ENCODE data around the gene ADGRD1. TPM values are rescaled to one million over a fixed set of nuclear protein-coding genes. Genes with fewer than 3 reads are reported as not detected.

The ADGRD1 gene
- total RNA-seq, 1 experiment from 2014 or later = 0.89 TPM

DNA sequence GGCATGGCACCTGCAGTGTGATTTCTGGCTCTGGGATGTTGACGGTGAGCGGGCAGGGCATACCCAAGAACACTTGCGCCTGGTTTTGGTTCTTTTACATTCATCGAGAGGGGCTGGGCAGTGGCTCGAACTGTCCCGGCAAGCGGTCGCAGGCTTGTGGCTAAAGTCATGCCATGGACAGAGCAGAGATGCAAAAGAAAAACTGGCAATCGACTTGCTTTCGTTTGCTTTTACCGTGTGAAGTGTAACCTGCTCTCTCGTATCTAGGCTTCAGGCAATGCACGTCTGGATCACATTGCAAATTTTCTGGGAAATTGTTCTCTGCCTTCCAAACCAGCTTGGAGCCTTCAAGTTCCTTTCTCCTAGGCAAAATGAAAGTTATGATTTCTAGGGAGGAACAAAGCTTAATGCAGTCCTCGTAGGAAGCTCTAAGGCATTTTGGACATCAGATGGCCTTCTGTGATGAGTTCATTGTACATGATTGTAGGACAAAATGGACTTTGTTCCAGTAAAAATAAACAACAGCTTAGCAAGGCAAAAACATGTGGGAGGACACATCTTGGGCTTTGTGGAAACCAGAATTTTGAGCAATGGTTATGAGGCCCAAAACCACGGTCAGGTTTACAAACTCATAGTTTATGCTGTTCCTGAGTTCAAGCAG, 18.3 kb downstream of the ADGRD1 start:
- no peaks in the 10 kb centered on the region for H3K9me3 ChIP-seq

DNA sequence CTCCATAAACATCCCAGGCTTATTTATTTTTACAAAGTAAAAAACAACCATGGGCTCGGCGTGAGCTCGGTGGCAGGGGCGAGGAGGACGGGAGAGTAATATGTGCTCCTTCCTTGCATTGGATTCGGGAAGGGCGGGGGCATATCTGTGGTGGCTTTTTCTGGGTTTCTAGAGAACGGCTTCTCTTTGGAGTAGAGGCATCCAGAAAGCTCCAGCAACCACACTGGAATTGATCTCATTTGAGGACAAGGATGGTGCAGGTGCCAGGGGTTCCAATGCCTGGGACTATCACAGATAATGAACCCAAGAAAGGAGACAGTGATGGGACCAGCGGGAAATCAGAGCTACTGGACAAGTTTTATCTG, 18.9 kb downstream of the ADGRD1 start:
- Histone ChIP-seq H3K27me3 (no peaks in the 10 kb centered on the region; the same call in 1 of the 2 replicates), H3K9me3 (no peaks in the 10 kb centered on the region), H3K4me3 (no peak overlapping the region), H3K36me3 (no peaks in the 10 kb centered on the region)
- no peak for DNase-seq

More for the DNA sequence above, 18.3 kb downstream of the ADGRD1 start:
- no peak overlapping the region for H3K4me3 ChIP-seq
- H3K27me3 ChIP-seq = no peaks in the 10 kb centered on the region; the same call in 1 of the 2 replicates
- H3K36me3 ChIP-seq = no peaks in the 10 kb centered on the region
- no peak for DNase-seq

DNA sequence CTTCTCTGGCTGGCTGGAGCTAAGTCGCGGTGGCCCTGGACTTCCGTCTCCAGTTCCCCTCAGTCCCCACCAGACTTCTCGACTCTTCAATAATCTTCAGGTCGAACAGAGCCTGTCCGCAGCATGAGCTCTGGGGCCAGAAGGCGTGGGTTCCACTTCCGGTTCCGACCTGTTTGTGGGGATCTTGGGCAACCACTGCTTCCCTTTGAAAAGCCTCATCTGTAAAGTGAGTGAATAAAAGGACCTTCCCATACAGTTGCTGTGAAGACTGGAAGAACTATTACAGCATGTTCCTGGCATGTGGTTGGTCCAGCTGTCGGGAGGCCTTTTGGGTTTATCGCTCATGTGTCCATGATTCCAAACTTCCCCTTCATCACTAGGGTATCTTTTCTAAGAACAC, 19.4 kb downstream of the ADGRD1 start:
- DNase-seq = no peak
- Histone ChIP-seq H3K4me3 (no peak overlapping the region), H3K36me3 (no peaks in the 10 kb centered on the region), H3K27me3 (no peaks in the 10 kb centered on the region; the same call in 1 of the 2 replicates), H3K9me3 (no peaks in the 10 kb centered on the region)

DNA sequence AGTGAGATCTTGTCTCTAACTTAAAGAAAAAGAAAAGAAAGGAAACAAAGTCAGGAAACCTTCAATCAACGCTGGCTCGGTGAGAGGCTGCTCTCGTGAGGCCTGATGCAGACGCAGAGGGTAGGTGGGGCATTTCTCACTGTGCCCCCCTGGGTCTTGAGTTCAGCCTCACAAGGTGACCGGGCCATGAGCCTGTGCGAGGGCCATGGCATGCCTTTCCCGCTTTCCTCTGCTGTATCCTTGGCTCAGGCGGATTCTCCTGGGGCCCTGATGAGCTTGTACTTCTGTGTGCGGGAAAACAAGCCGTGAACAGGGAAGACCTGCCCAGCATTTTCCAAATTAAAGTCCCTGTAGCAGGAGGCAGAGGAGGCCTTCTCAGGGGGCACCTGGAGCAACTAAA, 20.2 kb downstream of the ADGRD1 start:
- Histone ChIP-seq H3K27me3 (no peaks in the 10 kb centered on the region; the same call in 1 of the 2 replicates), H3K9me3 (no peaks in the 10 kb centered on the region), H3K4me3 (no peak overlapping the region), H3K36me3 (no peaks in the 10 kb centered on the region)
- no peak for DNase-seq

DNA sequence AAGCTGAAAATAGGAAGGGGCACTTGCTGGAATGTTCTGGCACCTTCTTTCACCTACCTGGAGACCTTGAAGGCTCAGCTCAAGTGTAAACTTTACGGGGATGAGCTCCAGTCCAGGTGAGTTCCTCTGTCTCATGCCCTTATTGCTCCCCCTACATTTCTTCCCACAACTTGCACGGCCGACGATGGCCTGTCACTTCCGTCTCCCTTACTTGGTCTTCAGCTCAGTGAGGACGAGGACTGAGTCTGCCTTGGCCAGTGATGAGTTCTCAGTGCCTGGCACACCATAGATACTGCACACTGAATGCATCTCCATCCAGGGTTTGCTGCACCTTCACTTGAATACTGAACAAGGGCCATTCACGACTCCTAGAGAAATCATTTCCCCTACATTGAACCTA, 21.4 kb downstream of the ADGRD1 start:
- Histone ChIP-seq H3K4me3 (no peak overlapping the region), H3K27me3 (no peaks in the 10 kb centered on the region; the same call in 1 of the 2 replicates)

DNA sequence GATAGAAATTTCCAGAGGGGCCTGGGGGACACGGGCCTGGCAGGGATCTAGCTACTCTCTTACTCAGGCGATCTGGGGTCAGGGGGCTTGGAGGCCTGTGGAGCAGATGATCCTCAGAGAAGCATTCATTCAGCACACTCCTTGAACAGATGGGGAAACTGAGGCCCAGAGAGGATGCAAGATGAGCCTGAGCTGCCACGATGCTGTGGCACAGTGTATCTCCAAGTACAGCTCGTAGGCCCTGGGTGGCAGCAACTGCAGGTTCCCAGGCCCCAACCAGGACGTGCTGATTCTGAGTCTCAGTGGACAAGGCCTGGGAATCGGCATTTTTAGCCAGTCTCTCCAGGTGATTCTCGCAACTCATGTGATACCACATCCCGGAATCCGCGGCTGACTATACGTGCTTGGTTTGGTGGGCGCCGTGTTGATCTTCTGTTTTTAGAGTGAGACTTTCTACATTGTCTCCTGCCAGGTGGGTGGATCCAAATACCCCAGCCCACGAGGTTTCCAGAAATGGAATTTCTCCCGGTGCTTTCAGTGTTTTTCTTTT, 22.5 kb downstream of the ADGRD1 start:
- Histone ChIP-seq H3K27me3 (no peaks in the 10 kb centered on the region; the same call in 1 of the 2 replicates), H3K36me3 (no peaks in the 10 kb centered on the region), H3K4me3 (no peak overlapping the region), H3K9me3 (no peaks in the 10 kb centered on the region)
- DNase-seq = no peak

More for the DNA sequence above, 21.4 kb downstream of the ADGRD1 start:
- DNase-seq = no peak
- no peaks in the 10 kb centered on the region for H3K9me3 ChIP-seq
- no peaks in the 10 kb centered on the region for H3K36me3 ChIP-seq

DNA sequence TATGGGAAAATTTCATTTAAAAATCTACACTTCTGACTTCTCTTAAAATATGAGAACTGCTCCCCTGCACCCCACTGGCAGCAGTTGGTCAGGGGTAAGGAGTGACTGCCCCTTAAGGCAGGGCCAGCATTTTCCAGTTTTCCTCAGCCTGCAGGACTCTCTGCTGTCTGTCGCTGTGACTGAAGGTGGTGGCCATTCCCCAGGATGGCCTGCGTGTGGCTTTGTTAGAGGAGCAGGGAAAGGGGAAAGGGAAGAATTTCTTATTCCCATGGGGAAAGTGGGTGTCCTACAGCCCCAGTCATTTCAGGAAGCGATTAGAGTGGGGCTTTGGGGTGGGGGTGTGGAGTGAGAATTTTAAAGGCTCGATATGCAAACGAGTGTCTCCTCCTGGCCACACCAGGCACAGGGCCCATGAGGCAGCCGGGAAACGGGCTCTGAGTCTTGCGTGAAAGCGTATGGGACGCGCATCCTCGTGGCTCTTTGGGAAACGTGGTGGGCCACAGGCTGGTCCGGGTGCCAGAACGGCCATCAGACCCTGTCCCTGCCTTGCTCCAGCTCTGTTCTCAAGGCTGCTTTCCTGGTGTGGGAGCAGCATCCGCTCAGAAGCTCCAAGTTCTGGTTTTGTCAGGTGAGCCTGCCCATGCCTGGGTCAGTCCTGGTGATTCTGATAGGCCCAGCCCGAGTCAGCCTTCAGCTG, 23.5 kb downstream of the ADGRD1 start:
- Histone ChIP-seq H3K36me3 (no peaks in the 10 kb centered on the region), H3K27me3 (no peaks in the 10 kb centered on the region; the same call in 1 of the 2 replicates), H3K4me3 (no peak overlapping the region), H3K9me3 (no peaks in the 10 kb centered on the region)
- DNase-seq = no peak

DNA sequence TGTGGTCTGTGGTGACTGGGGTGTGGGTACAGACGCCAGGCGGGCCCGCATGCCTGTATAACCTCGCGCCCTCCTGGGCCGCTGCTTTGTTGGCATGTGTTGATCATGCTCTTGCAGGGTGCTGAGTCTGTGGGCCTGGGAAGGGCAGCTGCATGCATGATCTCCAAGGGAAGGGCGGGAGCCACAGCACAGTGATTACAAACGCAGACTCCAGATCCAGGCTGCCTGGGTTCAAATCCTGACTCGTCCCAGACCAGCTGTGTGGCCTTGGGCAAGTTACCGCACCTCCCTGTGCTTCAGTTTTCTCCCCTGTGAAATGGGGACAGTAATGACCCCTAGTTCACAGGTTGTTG, 24.0 kb downstream of the ADGRD1 start:
- Histone ChIP-seq H3K27me3 (no peaks in the 10 kb centered on the region; the same call in 1 of the 2 replicates), H3K9me3 (no peaks in the 10 kb centered on the region), H3K36me3 (no peaks in the 10 kb centered on the region), H3K4me3 (no peak overlapping the region)
- DNase-seq = no peak

DNA sequence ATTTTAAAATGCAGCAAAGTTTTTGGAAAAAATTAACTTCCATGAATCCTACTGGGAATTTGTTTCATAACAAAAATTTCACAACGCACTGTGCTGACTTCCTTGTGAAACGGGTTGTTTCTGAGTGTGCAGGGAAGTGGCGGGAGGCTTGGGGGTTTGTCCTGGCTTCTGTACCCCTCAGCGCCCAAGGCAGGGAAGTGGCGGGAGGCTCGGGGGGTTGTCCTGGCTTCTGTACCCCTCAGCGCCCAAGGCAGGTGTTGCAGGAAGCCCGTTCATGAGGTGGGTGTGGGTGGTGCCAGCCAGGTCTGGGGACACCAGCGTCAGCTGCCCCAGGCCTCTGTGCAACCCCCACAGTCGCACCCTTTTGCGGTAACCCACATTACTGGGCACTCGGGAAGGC, 25.1 kb downstream of the ADGRD1 start:
- no peak for DNase-seq
- H3K4me3 ChIP-seq = no peak overlapping the region
- no peaks in the 10 kb centered on the region for H3K36me3 ChIP-seq

DNA sequence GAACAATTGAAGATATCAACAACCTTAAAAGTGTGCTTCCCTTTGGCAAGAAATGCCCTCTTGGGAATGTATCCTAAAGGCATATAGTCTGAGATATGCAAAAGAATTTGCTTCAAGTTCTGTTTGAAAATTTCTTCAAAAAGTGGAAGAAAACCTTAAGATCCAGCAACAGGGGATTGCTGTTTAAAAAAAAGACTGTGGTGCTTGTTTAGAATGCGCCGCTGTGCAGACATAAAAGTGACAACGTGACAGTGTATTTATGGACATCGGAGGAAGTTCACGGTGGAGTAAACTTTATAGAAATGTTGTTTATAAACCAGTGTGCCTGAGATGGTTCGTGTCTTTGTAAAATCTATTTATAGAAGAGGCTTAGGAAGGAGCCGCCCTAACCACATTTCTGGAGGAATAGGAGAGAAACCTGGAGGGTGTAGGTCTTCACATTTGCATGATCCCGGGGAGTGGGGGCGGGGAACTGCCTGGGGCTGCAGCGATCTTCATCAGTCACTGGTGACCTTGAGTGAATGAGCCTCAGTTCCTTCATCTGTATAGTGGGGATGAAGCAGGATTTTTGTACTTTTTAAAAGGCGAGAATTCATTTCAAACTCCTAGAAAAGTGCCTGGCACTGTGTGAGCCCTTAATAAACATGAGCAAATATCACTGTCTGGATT, 27.5 kb downstream of the ADGRD1 start:
- Histone ChIP-seq H3K36me3 (no peaks in the 10 kb centered on the region), H3K27me3 (no peaks in the 10 kb centered on the region), H3K9me3 (no peaks in the 10 kb centered on the region), H3K4me3 (no peak overlapping the region)
- no peak for DNase-seq

More for the DNA sequence above, 25.1 kb downstream of the ADGRD1 start:
- Histone ChIP-seq H3K9me3 (no peaks in the 10 kb centered on the region), H3K27me3 (no peaks in the 10 kb centered on the region; the same call in 1 of the 2 replicates)

DNA sequence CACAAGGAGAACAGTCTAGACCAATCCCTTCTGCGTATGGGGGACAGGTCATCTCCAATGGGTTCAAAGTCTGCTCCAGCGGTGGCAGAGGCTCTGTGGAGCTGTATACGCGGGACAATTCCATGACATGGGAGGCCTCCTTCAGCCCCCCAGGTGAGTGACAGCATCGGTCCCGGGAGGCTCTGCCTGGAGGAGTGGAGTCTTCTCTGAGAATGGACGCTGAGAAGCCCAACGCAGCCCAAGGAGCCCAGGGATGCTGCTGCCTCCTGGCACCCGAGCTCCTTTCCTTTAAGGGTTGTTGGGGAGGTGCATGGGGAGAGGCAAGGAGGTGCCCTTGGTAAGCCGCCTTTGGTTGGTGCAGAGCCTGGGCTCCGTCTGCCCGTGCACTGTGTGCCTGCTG, 28.2 kb downstream of the ADGRD1 start:
- Histone ChIP-seq H3K9me3 (no peaks in the 10 kb centered on the region), H3K36me3 (no peaks in the 10 kb centered on the region), H3K27me3 (no peaks in the 10 kb centered on the region), H3K4me3 (no peak overlapping the region)
- DNase-seq = no peak

DNA sequence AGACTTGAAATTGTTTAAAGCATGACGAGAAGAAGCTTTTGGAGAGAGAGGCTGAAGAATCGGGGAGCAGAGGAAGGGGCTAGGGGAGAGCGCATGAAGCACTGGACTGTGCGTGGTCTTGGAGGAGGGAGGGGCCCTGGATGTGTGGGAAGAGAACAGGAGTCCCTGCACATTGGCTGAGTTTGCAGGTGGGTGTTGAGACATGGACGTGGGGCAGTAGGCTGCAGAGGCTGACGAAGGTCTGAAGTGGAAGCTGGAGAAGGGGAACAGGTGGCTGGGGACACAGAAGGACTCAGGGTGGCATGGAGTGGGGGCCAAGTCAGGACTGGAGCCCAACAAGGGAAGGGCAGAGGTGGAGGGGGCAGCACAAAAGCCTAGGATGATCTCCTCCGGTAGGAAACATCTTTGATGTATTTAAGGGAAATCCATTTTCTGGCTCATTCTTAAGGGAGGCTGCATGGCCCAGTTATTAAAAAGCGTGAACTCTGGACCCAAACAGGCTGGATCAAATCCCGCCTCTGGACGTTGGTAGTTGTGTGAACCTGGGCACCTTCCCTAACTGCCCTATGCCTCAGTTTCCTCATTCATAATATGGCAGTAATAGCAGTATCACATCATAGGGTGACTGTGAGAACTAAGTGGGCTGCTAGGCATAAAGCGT, 29.0 kb downstream of the ADGRD1 start:
- no peaks in the 10 kb centered on the region for H3K9me3 ChIP-seq
- no peaks in the 10 kb centered on the region for H3K27me3 ChIP-seq
- no peaks in the 10 kb centered on the region for H3K36me3 ChIP-seq
- no peak overlapping the region for H3K4me3 ChIP-seq
- DNase-seq = no peak

DNA sequence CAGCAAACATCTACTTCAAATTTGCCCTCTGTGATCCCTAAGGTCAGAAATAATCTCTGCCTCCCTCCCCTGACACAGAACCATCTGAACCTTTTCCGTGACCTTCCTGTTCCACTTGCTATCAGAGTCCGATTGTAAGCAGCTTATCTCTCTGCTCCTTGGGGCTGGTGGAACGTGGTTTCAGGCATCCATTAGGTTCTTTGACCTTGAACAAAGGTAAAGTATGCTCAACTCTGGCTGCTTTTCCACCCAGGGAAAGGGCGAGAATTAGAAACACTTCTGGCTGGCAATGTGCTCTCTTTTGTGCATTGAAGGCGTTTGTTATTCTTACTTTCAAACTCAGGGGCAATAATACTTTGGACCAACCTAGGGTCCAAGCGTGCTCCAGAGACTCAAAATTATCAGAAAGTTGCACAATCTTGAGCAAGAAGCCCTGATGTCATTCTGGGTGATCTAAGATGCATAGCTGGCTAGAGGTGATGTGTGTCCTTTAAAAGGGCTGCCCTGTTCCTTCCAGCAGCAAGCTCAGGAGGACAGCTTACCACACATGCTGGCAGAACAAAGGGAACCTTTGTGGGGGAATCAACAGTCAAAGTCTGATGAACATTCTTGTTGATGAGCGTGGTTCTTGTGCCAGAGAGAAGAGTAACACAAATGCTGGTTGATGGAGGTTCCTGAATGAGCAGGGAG, 29.8 kb downstream of the ADGRD1 start:
- Histone ChIP-seq H3K36me3 (no peaks in the 10 kb centered on the region), H3K4me3 (no peak overlapping the region), H3K27me3 (no peaks in the 10 kb centered on the region), H3K9me3 (no peaks in the 10 kb centered on the region)
- no peak for DNase-seq

DNA sequence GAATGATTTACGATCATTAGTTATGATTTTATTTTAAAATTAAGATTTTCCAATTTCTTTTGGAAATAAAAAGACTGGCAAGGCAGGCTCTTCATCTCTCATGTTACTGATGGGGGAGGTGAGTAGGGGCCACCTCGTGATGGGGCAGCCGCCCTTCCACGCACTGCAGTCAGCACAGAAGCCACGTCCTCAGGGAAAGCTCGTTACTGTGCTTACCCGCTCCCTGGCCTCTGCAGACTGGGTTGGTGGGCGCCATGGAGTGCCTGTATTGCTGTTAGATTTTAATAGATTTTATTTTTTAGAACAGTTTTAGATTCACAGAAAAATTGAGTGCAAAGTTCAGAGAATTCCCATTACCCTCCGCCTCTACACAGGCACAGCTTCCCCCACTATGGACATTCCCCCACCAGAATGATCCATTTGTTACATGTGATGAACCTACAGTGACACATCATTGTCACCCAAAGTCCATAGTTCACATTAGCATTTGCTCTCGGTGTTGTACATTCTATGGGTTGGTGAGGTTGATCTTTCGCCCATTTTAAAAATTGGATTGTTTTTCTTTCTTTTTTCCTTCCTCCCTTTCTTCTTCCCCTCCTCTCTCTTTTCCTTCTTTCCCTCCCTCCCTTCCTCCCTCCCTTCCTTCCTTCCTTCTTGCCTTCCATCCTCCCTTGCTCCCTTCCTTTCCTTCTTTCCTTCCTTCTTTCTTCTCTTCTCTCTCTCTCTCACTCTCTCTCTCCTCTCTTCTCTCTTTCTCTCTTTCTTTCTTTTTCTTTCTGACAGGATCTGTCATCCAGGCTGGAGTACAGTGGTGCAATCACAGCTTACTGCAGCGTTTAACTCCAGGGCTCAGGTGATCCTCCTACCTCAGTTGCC, 30.7 kb downstream of the ADGRD1 start:
- DNase-seq = no peak
- no peaks in the 10 kb centered on the region for H3K27me3 ChIP-seq
- H3K36me3 ChIP-seq = no peaks in the 10 kb centered on the region
- H3K4me3 ChIP-seq = no peak overlapping the region
- H3K9me3 ChIP-seq = no peaks in the 10 kb centered on the region

DNA sequence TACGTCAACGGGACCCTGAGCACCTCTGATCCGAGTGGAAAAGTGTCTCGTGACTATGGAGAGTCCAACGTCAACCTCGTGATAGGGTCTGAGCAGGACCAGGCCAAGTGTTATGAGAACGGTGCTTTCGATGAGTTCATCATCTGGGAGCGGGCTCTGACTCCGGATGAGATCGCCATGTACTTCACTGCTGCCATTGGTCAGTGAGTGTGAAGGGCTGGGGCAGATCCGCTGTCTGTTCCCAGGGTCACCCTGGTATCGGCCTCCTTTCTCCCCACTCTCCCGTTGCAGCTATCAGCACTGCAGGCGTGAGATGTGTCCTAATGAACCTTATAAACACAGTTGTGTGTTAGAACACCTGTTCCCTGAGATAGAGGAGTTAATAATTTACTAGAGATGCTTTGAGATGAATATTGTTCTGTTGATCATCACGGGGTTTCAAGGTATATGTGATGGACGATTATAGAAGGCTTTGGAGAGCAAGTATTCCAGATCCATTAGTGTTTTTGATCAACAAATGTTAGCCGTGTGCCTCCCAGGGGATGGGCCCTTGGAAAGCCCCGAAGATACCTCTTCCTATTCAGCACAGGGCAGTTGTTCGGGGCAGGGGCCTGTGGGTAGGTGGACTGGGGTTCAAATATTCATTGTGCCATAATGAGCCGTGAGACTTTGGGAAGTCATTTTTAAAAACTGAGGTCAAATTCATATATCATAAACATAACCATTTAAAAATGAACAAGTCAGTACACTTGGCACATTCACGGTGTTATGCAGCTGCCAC, 33.6 kb downstream of the ADGRD1 start:
- Histone ChIP-seq H3K4me3 (no peak overlapping the region), H3K36me3 (no peaks in the 10 kb centered on the region), H3K9me3 (no peaks in the 10 kb centered on the region), H3K27me3 (no peaks in the 10 kb centered on the region)
- no peak for DNase-seq
